Activated CD4-positive, alpha-beta T cell treated with anti-CD3 and anti-CD28 coated beads, Interleukin-2, Interleukin-4, amounts not matched to agents 100 ng/mL and 50 ng/mL, durations not matched to agents 16 hours and 8 hours (primary cell): Measurements from ENCODE around the gene NOS3.

Source experiments
- DNase-seq: peaks from one replicate; pipeline ENCODE4 v3.0.0-alpha.2; 2020; ENCODE audit warnings: low spot score

NOS3 gene

GRCh38 chr7:151058781-151059366 is 68.1 kb downstream of the NOS3 start:
- no peak for DNase-seq

DNA sequence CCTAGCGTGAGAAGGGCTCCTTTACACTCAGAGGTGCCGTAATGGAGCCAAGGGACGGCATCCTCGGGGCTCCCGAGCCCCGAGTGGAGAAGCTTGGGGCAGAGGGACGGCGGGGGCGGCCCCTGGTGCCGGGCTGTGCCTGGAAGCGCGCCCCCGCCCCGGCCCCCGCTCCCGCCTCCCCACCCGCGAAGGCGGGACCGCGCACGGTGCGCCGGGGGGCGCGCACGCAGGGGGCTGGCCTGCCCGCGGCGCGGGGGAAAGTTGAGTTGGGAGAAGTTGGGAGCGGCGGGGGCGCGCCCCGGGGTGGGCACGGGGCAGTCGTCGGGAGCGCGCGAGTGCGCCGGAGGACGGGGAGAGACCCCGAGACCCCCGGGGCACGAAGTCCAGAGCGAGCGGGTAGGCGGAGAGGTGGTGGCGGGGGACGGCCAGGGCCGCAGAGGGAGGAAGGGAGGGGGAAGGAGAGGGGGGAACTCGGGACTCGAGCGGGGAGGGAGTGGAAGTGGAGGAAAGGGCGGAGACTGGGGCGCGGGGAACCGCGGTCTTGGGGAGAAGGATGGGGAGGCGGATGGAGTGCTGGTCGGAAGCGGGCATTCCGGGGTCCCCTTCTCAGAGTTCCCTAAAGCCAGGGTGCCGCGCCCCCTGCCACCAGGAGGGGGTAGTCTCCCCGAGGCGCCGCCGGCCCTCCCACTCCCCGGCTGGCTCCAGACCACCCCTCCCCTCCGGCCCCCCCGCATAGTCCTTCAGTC is 68.7 kb downstream of the NOS3 start, which contains the start of gene SLC4A2:
SLC4A2 (plus strand) TSS at position 223 of the 746 bp plus-strand sequence. CDS start 2,399 bp downstream, outside the sequence.
- peak; percentile 63 for DNase-seq

- DNase-seq: no peak
Observed at GRCh38 chr7:151060113-151060415, 69.2 kb downstream of the NOS3 start.

DNA sequence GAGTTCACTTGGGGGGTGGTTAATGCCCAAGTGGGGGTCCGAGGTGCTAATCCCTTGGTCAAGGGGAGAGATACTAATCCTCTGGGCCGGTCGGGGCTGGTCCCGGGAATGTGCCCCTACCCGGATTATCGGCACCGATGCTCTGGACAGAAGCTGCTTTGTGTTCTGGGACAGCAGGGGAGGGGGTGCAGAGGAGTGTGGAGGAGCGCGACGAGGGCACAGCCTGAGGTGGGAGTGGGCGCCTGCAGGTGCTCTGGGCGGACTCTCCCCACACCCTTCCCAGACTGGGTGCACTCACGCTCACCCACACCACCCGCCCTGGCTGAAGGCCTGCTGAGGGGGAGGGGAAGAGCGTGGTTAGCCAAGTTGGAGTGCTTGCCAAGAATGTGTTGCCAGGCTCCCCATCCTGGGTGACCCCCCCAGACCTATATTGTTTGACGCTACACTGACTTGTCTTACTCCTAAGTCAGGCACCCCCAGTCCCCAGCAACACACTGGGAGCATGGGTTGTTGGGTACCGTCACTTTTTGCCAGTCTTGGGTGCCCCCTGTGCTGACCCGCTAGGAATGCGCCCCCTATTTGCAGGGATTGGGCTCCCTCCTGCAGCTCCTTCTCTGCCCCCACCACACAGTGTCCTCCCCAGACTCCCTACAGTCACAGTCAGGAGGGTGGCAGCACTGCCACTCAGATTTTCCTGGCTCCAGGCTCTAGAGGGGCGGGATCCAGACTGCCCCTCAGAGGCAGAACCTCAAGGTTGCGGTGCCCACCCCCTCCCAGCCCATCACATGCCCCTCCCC is 69.8 kb downstream of the NOS3 start:
- DNase-seq: peak; percentile 23

GRCh38 chr7:151061213-151062110 is 70.6 kb downstream of the NOS3 start:
- DNase-seq: no peak

DNA sequence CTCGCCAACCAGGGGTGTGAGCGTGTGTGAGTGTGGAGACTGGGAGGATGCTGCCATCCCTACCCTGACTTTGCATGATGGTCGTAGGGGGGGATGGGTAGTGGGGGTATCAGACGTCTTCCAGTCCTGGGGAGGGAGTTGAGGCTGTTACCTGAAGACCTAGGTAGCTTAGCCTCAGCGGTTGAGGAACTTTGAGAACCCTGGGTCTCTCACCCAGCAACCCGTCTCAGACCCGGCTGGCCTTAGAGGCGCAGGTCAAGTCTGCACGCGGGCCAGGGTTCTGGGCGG is 71.2 kb downstream of the NOS3 start:
- no peak for DNase-seq

- no peak for DNase-seq
Observed at GRCh38 chr7:151062399-151063211, 71.8 kb downstream of the NOS3 start.

- no peak for DNase-seq
Observed at GRCh38 chr7:151063212-151063561, 72.4 kb downstream of the NOS3 start.
